Rectal smooth muscle tissue (tissue), 1 donor: ENCODE data around the gene CDC7.

Experiments
- H3K27ac ChIP-seq: one replicate; pipeline ENCODE4 v1.7.0; 2013; ENCODE audit warnings: low read depth, low read length, inconsistent platforms
- H3K27me3 ChIP-seq: one replicate; pipeline ENCODE4 v1.7.0; 2013; ENCODE audit warnings: low read length; ENCODE audit not compliant: control insufficient read depth, insufficient read depth
- H3K36me3 ChIP-seq: one replicate; pipeline ENCODE4 v1.7.0; 2013; ENCODE audit warnings: low read length; ENCODE audit not compliant: control insufficient read depth, insufficient read depth
- H3K4me1 ChIP-seq: one replicate; pipeline ENCODE4 v1.7.0; 2013; ENCODE audit warnings: low read length; ENCODE audit not compliant: control insufficient read depth, insufficient read depth
- H3K4me3 ChIP-seq: one replicate; pipeline ENCODE4 v1.7.0; 2013; ENCODE audit warnings: low read length
- H3K9ac ChIP-seq: one replicate; pipeline ENCODE4 v1.7.0; 2013; ENCODE audit warnings: low read length

Gene CDC7

DNA sequence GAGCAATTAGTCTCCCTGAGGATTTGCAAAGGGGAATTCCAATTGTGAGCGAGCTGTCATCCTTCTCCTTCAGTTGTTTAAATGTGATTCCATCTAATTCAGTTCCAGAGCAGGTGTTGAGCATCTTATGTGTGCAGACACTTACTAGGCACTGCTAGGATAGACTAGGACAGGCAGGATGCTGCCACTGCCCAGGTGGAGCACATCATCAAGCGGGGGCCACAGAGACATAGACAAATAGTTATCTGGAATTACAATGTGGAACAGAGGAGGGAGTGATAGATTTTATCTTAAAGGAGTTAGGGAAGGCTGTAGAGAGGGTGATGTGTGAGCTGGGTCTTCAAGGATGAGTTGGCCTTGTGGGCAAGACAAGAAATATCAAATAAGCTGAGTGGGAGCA lies 55.9 kb downstream of the CDC7 start:
- Histone ChIP-seq H3K9ac (no peak overlapping the region), H3K4me1 (no peaks in the 10 kb centered on the region), H3K27me3 (no peaks in the 10 kb centered on the region), H3K4me3 (no peak overlapping the region), H3K27ac (no peak overlapping the region), H3K36me3 (no peaks in the 10 kb centered on the region)

- Histone ChIP-seq H3K4me1 (no peaks in the 10 kb centered on the region), H3K27ac (no peak overlapping the region), H3K4me3 (no peak overlapping the region), H3K27me3 (no peaks in the 10 kb centered on the region), H3K36me3 (no peaks in the 10 kb centered on the region), H3K9ac (no peak overlapping the region)
These were observed 56.5 kb downstream of the CDC7 start for GRCh38 chr1:91557039-91557690.

- H3K36me3 ChIP-seq: no peaks in the 10 kb centered on the region
- H3K27ac ChIP-seq: no peak overlapping the region
- H3K4me1 ChIP-seq: no peaks in the 10 kb centered on the region
- H3K9ac ChIP-seq: no peak overlapping the region
- no peaks in the 10 kb centered on the region for H3K27me3 ChIP-seq
- H3K4me3 ChIP-seq: no peak overlapping the region
These were observed 57.2 kb downstream of the CDC7 start for GRCh38 chr1:91557826-91558225.

DNA sequence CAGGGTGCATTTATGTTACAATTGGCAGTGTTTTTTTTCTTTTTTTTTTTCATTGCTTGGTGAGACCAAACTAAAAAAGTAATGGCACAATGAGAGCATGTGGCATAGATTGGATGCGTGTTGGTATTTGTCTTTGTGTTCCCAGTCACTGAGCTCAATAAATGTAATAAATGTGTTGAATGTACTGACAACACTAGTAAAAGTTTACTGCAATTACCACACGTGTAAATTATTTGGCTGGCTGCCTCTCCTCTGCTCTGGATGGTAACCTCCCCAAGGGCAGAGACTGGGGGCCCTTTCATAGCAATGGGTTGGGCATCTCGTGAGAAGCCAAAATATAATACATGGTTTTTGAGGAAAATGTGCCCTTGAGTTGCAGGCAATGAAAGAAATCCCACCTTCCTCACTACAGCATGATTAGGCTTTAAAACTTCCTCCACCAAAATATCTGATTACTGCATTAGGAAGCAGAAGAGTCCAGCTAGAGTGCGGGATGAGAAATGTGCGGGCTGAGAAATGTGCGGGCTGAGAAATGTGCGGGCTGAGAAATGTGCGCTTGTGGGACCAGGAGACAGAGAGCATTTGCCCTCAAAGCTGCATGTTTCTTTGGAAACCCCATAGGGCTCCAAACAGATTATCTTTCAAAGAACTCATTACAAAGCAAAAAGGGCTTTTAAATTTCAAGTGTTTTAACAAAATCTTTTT lies 58.5 kb downstream of the CDC7 start:
- H3K4me3 ChIP-seq: no peak overlapping the region
- no peak overlapping the region for H3K9ac ChIP-seq
- no peaks in the 10 kb centered on the region for H3K27me3 ChIP-seq
- H3K36me3 ChIP-seq: no peaks in the 10 kb centered on the region
- no peaks in the 10 kb centered on the region for H3K4me1 ChIP-seq
- H3K27ac ChIP-seq: no peak overlapping the region

DNA sequence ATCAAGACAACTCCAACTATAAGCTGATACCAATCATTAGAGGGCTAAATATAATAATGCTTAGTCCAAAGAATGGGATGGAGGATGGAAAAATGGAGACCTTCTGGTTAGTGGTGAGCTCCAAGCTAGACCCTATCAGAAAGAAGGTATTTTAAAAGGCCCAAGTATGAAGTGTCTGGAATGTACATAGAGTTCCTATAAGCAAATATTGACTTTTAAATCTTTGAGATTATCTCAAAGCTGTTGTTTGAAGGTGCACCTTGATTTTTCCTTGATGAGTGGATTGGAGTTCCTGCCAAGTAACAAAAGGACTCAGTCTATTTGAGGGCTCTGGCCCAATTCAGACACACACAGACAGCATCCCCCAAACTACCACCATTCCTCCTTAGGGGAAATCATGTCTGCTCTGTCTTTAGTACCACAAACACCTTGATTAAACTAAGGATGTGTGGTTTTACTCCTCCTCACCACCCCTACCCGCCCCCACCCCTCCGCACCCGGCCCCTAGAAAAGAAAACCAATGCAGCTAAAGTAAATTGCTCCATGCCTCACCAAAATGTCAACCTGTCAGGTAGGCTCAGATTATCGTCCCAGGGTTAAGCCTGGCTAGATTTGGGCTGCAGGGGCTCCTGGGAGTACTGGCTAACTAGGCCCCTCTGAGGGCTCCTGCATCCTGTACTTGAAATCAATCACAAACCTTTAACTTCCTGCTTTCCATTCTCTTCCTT lies 59.4 kb downstream of the CDC7 start:
- H3K9ac ChIP-seq: no peak overlapping the region
- H3K4me3 ChIP-seq: no peak overlapping the region
- no peaks in the 10 kb centered on the region for H3K4me1 ChIP-seq
- no peaks in the 10 kb centered on the region for H3K27me3 ChIP-seq
- H3K36me3 ChIP-seq: no peaks in the 10 kb centered on the region
- no peak overlapping the region for H3K27ac ChIP-seq

- Histone ChIP-seq H3K4me3 (no peak overlapping the region), H3K27ac (no peak overlapping the region), H3K27me3 (no peaks in the 10 kb centered on the region), H3K9ac (no peak overlapping the region), H3K36me3 (no peaks in the 10 kb centered on the region), H3K4me1 (peaks cover 2% of the 10 kb centered on the region)
These were observed 64.4 kb downstream of the CDC7 start for GRCh38 chr1:91564888-91565701.

DNA sequence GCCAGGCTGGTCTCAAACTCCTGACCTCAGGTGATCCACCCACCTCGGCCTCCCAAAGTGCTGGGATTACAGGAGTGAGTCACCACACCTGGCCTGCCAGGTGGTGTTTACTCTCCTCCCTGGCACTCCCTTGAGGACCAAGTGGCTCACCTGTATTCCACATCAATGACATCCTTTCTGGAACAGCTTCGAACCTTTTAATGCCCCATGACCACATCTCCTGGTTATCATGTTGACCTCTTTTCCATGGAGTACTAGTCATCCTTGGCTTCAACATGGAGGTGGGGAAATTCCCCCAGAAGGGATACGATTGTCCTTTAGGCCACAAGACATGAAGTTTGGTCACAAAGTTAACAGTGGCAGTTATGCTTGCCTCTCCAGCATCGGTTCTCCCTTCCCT lies 66.9 kb downstream of the CDC7 start:
- no peak overlapping the region for H3K27ac ChIP-seq
- no peaks in the 10 kb centered on the region for H3K36me3 ChIP-seq
- peaks cover 2% of the 10 kb centered on the region for H3K4me1 ChIP-seq
- no peaks in the 10 kb centered on the region for H3K27me3 ChIP-seq
- no peak overlapping the region for H3K4me3 ChIP-seq
- no peak overlapping the region for H3K9ac ChIP-seq

DNA sequence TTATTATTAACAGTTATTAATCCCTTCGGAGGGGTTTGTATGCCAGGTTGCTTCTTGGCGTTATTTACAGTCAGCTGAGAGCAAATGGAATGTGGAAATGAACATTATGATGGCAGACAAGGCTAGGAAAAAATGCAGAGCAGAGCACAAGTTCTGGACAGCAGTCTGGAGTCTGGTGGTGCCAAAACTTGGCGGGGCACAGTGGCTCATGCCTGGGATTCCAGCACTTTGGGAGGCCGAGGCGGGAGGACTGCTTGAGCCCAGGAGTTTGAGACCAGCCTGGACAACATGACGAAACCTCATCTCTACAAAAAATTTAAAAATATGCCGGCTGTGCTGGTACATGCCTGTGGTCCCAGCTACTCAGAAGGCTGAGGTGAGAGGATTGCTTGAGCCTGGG lies 67.6 kb downstream of the CDC7 start:
- Histone ChIP-seq H3K27me3 (no peaks in the 10 kb centered on the region), H3K4me3 (no peak overlapping the region), H3K4me1 (peaks cover 2% of the 10 kb centered on the region), H3K27ac (no peak overlapping the region), H3K36me3 (no peaks in the 10 kb centered on the region), H3K9ac (no peak overlapping the region)

DNA sequence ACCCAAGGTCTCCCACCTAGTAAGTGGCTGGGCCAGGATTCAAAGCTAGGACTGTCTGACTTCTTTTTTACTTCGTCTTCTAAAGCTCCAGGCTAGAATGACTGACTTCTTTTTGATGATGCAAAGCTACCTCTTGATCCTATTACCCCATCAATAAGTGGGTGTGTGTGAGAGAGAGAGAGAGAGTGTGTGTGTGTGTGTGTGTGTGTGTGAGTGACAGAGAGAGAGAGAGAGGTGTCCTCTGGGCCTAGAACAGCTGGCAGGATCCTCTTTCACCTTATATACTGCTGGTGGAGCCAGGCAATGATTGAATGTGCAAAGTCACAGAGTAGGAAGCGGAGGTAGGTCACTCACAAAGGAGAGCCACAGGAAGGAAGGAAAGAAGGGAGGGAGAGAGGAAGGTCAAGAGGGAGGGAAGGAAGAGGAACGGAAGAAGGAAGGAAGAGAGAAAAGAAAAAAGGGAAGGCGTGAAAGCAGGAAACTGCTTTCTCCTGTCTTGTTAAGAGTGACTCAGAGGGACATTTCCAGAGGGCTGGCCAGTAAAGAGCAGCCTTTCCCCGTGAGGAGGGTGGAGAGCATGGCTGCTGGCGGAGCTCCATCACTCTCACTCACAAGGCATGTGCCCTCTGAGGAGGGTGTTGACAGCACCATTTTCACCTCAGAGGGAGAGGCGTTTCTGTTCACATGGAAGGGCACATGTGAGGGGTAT lies 68.9 kb downstream of the CDC7 start:
- Histone ChIP-seq H3K4me3 (no peak overlapping the region), H3K36me3 (no peaks in the 10 kb centered on the region), H3K27me3 (no peaks in the 10 kb centered on the region), H3K4me1 (peaks cover 5% of the 10 kb centered on the region), H3K9ac (no peak overlapping the region), H3K27ac (no peak overlapping the region)

DNA sequence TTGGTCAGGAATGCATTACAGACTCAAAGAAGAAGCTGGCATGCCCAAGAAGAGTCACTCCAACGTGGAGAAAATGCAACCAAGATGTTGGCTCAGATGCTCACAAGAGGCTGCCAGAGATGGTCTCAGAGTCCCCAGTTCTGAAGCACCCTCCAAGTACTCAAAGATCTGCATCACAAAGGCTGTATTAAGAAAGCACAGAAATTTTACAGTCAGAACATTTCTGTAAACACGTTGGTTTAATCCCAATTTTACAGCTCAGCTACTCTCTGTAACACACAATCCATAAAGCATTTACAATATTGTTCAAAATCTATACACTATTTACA lies 69.4 kb downstream of the CDC7 start:
- Histone ChIP-seq H3K36me3 (no peaks in the 10 kb centered on the region), H3K9ac (no peak overlapping the region), H3K4me1 (peaks cover 6% of the 10 kb centered on the region), H3K27ac (no peak overlapping the region), H3K27me3 (no peaks in the 10 kb centered on the region), H3K4me3 (no peak overlapping the region)

GRCh38 chr1:91572044-91572443 lies 71.4 kb downstream of the CDC7 start:
- no peak overlapping the region for H3K27ac ChIP-seq
- H3K36me3 ChIP-seq: no peaks in the 10 kb centered on the region
- no peak overlapping the region for H3K9ac ChIP-seq
- peaks cover 4% of the 10 kb centered on the region for H3K4me1 ChIP-seq
- no peaks in the 10 kb centered on the region for H3K27me3 ChIP-seq
- H3K4me3 ChIP-seq: no peak overlapping the region
